ENCODE results near the gene YIF1B. TPM values are rescaled to one million over a fixed set of nuclear protein-coding genes. Genes with fewer than 3 reads are reported as not detected.

YIF1B gene
- total RNA-seq, 4 donors from 2014 or later: 26.2 to 52.8 (median 31.4) TPM

DNA sequence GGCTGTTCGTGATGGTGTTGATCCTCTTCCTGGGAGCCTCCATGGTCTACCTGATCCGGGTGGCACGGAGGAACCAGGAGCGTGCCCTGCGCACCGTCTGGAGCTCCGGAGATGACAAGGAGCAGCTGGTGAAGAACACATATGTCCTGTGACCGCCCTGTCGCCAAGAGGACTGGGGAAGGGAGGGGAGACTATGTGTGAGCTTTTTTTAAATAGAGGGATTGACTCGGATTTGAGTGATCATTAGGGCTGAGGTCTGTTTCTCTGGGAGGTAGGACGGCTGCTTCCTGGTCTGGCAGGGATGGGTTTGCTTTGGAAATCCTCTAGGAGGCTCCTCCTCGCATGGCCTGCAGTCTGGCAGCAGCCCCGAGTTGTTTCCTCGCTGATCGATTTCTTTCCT lies 23.9 kb downstream of the YIF1B start:
- DNase-seq (ENCODE audit: low spot score): no peak
- ATAC-seq (ENCODE audit: low FRiP score): no peak
- TF ChIP-seq, protein P1, sequence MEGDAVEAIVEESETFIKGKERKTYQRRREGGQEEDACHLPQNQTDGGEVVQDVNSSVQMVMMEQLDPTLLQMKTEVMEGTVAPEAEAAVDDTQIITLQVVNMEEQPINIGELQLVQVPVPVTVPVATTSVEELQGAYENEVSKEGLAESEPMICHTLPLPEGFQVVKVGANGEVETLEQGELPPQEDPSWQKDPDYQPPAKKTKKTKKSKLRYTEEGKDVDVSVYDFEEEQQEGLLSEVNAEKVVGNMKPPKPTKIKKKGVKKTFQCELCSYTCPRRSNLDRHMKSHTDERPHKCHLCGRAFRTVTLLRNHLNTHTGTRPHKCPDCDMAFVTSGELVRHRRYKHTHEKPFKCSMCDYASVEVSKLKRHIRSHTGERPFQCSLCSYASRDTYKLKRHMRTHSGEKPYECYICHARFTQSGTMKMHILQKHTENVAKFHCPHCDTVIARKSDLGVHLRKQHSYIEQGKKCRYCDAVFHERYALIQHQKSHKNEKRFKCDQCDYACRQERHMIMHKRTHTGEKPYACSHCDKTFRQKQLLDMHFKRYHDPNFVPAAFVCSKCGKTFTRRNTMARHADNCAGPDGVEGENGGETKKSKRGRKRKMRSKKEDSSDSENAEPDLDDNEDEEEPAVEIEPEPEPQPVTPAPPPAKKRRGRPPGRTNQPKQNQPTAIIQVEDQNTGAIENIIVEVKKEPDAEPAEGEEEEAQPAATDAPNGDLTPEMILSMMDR (IDR thresholded peaks at IDR 0.05): no peak

DNA sequence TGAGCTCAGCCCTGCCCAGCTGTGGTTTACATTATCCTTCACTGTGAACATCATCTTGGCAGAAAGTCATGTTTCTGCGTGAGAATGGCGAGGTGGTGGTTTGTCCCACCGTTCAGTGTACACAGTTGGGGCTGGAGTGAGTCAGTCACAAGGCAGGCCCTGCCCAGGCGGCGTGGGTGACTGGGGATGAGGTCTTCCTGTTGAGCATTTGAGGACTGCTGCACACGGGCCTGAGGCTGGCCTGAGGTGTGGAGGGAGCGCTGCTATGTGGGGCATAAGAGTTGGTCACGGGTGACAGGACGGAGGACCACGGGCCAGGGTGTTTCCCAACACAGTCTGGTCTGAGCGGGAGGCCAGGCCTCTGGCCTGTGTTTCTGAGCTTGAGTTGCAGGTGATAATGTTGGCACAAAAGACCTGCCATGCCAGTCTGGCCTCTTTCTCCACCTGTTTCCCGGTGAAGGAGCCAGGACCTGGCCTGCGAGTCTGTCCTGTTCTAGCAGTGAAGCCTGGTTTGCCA lies 25.1 kb downstream of the YIF1B start:
- DNase-seq (ENCODE audit: low spot score) (no peak), ATAC-seq (ENCODE audit: low FRiP score) (no peak)
- TF ChIP-seq, protein P1 (IDR thresholded peaks at IDR 0.05): no peak

DNA sequence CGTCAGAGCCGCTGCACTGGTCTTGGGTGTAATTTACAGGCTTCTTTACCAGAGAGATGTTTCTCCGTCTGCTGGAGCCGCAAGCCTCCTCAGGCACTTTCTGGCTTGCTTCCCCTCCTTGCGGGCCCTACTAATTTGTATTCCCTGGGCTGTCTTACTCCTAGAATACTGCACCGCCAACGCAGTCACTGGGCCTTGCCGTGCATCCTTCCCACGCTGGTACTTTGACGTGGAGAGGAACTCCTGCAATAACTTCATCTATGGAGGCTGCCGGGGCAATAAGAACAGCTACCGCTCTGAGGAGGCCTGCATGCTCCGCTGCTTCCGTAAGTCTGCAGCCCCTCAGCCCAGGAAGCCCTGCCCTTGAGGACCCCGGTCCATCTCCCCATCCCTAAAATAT lies 25.8 kb downstream of the YIF1B start:
- TF ChIP-seq, protein P1 (IDR thresholded peaks at IDR 0.05): no peak
- ATAC-seq (ENCODE audit: low FRiP score): no peak
- no peak for DNase-seq (ENCODE audit: low spot score)

DNA sequence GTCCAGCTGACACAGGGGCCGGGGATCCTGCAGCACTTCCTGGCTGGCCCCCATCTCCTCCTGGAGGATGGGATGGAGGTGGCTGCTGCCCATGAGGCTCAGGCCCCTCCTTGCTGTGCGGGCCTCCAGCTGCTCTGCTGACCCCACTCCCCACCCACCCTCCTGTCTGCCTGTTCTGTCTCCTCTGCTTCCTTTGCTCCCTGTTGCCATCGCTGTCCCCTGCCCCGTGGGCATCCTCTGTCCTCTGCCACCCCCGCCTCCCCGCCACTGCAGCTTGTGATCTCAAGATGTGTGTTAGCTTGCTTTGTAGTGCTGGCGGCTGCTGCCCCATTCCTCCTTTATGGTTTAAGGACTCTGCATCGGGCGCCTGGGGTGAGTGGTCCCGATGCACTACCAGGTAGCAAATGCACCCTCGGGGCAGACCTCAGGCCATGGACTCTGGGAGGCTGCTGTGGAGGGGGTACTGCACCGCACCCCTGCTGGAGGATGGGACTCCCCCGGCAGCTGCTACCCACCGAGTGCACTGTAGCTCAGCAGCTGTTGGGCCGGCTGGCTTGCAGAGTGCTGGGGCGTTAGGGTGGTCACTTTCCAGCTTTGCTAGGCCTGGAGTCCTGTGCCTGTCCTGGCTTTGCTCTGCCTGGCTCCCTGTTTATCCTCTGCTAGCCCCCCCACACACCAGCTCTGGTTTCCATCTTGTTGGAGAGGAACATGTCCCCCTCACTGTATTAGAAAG lies 27.5 kb downstream of the YIF1B start:
- DNase-seq (ENCODE audit: low spot score): no peak
- TF ChIP-seq, protein P1 (IDR thresholded peaks at IDR 0.05): no peak
- no peak for ATAC-seq (ENCODE audit: low FRiP score)

DNA sequence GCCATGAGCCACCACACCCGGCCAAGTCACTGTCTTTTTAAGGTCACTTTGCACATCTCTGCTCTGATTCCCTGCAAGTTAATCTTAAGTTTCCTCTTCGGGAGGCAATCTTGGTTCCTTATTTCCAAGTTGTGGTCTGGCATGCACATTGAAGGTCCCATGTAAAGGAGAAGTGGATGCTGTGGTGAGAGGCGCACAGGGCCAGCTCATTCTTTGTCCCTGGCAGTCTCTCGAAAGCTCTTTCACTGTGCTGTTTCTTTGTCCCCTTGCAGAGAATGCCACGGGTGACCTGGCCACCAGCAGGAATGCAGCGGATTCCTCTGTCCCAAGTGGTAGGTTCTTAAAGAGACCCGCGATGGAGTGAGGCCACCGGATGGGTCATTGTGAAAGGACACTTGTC lies 28.1 kb downstream of the YIF1B start:
- ATAC-seq (ENCODE audit: low FRiP score): no peak
- TF ChIP-seq, protein P1 (IDR thresholded peaks at IDR 0.05): no peak

DNA sequence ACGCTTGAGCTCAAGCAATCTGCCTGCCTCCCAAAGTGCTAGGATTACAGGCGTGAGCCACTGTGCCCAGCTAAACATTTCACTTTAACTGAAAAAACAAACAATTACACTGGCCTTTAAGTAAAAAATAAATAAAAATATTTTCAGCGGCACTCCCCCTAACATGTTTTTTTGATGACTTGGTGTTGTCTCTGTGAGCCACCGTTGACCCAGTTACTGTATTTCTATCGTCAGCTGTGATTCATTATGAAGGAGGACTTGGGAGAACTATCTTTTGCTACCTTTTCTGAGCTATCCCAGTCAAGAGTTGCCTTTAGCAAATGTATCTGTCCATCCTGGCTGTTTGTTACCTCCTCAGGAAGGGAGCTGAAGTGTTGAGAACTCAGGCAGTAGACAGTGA lies 30.2 kb downstream of the YIF1B start:
- DNase-seq (ENCODE audit: low spot score) (no peak), ATAC-seq (ENCODE audit: low FRiP score) (no peak)
- TF ChIP-seq, protein P1 (IDR thresholded peaks at IDR 0.05): no peak

More for the DNA sequence above, 28.1 kb downstream of the YIF1B start:
- DNase-seq (ENCODE audit: low spot score): no peak

DNA sequence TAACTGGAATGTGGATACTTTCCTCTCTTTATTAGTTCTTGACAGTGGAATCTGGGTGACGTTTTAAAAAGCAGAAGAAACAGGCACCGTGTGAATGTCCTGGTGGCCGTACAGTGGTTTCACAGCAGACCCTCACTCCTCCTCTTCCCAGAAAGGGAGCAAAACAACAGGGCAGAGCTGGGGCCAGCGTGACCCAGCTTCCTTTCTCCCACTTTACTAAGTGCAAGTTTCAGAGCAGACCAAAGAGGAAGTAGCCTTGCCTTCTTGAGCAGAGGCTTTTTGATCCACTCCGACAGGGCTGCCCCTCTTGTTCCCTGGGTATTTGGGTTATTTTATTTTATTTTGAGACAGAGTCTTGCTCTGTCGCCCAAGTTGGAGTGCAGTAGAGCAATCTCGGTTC lies 31.3 kb downstream of the YIF1B start:
- TF ChIP-seq, protein P1 (IDR thresholded peaks at IDR 0.05): no peak
- ATAC-seq (ENCODE audit: low FRiP score) (no peak), DNase-seq (ENCODE audit: low spot score) (no peak)
